RWPE2 (cell line): Measurements from ENCODE around the gene SLC9A2.

ENCODE experiments used
- ATAC-seq: fragments of 200-7000 bp; cut with Tn5 transposase; 3 replicates; pipeline ENCODE4 v1.9.1; 2021; ENCODE audit warnings: low read depth
- DNase-seq: peaks from one replicate; pipeline ENCODE4 v3.0.0-alpha.2; 2020; ENCODE audit warnings: low spot score
- H3K27ac ChIP-seq: fragments of 450-650 bp; 2 replicates; pipeline ENCODE4 v1.5.1; 2017; ENCODE audit warnings: mild to moderate bottlenecking; ENCODE audit not compliant: poor library complexity, severe bottlenecking
- H3K27me3 ChIP-seq: fragments of 250-450 bp; sonication (Bioruptor Pico); 2 replicates; pipeline ENCODE4 v1.5.1; 2021; ENCODE audit warnings: mild to moderate bottlenecking, moderate library complexity; ENCODE audit not compliant: insufficient read depth, poor library complexity, severe bottlenecking
- H3K36me3 ChIP-seq: fragments of 250-450 bp; sonication (Bioruptor Pico); 2 replicates; pipeline ENCODE4 v1.5.1; 2020; ENCODE audit warnings: low read depth, mild to moderate bottlenecking, moderate library complexity
- H3K4me1 ChIP-seq: fragments of 250-450 bp; sonication (Bioruptor Pico); 2 replicates; pipeline ENCODE4 v1.5.1; 2021; ENCODE audit warnings: mild to moderate bottlenecking, moderate library complexity; ENCODE audit not compliant: insufficient read depth, poor library complexity, severe bottlenecking
- H3K4me3 ChIP-seq: fragments of 250-450 bp; sonication (Bioruptor Pico); 2 replicates; pipeline ENCODE4 v1.5.1; 2021; ENCODE audit warnings: mild to moderate bottlenecking, moderate library complexity; ENCODE audit not compliant: severe bottlenecking
- H3K9me3 ChIP-seq: fragments of 250-450 bp; sonication (Bioruptor Pico); 2 replicates; pipeline ENCODE4 v1.5.1; 2021; ENCODE audit warnings: mild to moderate bottlenecking, moderate library complexity; ENCODE audit not compliant: severe bottlenecking
- CTCF ChIP-seq: fragments of 450-650 bp; IDR thresholded peaks from one replicate; pipeline ENCODE4 v1.5.1; 2017; ENCODE audit warnings: mild to moderate bottlenecking, moderate library complexity; ENCODE audit not compliant: poor library complexity, severe bottlenecking

Gene SLC9A2

GRCh38 chr2:102639429-102639828 lies 20.1 kb downstream of the SLC9A2 start:
- no peaks in the 10 kb centered on the region for H3K36me3 ChIP-seq
- no peaks in the 10 kb centered on the region for H3K27me3 ChIP-seq
- H3K4me1 ChIP-seq = no peaks in the 10 kb centered on the region
- no peaks in the 10 kb centered on the region for H3K9me3 ChIP-seq
- no peak overlapping the region for H3K27ac ChIP-seq
- ATAC-seq (no peak), DNase-seq (no peak)
- no peak overlapping the region for H3K4me3 ChIP-seq
- TF ChIP-seq CTCF = no peak

- H3K9me3 ChIP-seq = no peaks in the 10 kb centered on the region
- no peaks in the 10 kb centered on the region for H3K4me1 ChIP-seq
- no peaks in the 10 kb centered on the region for H3K36me3 ChIP-seq
- TF ChIP-seq CTCF = no peak
- no peak overlapping the region for H3K27ac ChIP-seq
- no peak overlapping the region for H3K4me3 ChIP-seq
- ATAC-seq (no peak), DNase-seq (no peak)
- no peaks in the 10 kb centered on the region for H3K27me3 ChIP-seq
These were observed 32.8 kb downstream of the SLC9A2 start for GRCh38 chr2:102652126-102652525.

GRCh38 chr2:102657770-102658169 lies 38.4 kb downstream of the SLC9A2 start:
- H3K9me3 ChIP-seq = no peaks in the 10 kb centered on the region
- ATAC-seq (no peak), DNase-seq (no peak)
- no peaks in the 10 kb centered on the region for H3K36me3 ChIP-seq
- no peak overlapping the region for H3K27ac ChIP-seq
- peaks cover 3% of the 10 kb centered on the region for H3K4me1 ChIP-seq
- H3K27me3 ChIP-seq = no peaks in the 10 kb centered on the region
- TF ChIP-seq CTCF = no peak
- no peak overlapping the region for H3K4me3 ChIP-seq

- Histone ChIP-seq H3K4me1 (peaks cover 14% of the 10 kb centered on the region), H3K36me3 (no peaks in the 10 kb centered on the region), H3K9me3 (no peaks in the 10 kb centered on the region), H3K27me3 (no peaks in the 10 kb centered on the region), H3K27ac (no peak overlapping the region), H3K4me3 (no peak overlapping the region)
- no peak for TF ChIP-seq CTCF
- no peak for DNase-seq
- no peak for ATAC-seq
These were observed 40.7 kb downstream of the SLC9A2 start for GRCh38 chr2:102660070-102660469.

GRCh38 chr2:102660574-102660973 lies 41.2 kb downstream of the SLC9A2 start:
- H3K9me3 ChIP-seq = no peaks in the 10 kb centered on the region
- H3K4me3 ChIP-seq = no peak overlapping the region
- no peaks in the 10 kb centered on the region for H3K36me3 ChIP-seq
- H3K27me3 ChIP-seq = no peaks in the 10 kb centered on the region
- no peak for TF ChIP-seq CTCF
- ATAC-seq (peak; percentile 40; the same call in 1 of the 3 replicates), DNase-seq (no peak)
- H3K27ac ChIP-seq = no peak overlapping the region
- H3K4me1 ChIP-seq = peaks cover 16% of the 10 kb centered on the region
